Astrocyte of the spinal cord (primary cell): ENCODE data around the gene CASK.

ENCODE experiments used
- DNase-seq: peaks from one replicate; pipeline ENCODE4 v3.0.0; 2011; ENCODE audit warnings: low read depth, low spot score
- H3K4me3 ChIP-seq: 2 replicates; pipeline ENCODE4 v1.5.1; 2011; ENCODE audit warnings: low read depth, mild to moderate bottlenecking, low read length, moderate library complexity
- in situ Hi-C: cut with HindIII; loops from 2 replicates; pipeline ENCODE4 v1.10.0; 2017; ENCODE audit warnings: low sequenced_read_pairs
- TF ChIP-seq, protein P1 (sequence below): IDR thresholded peaks from 2 replicates; pipeline ENCODE4 v1.5.1; 2012; ENCODE audit warnings: low read depth, mild to moderate bottlenecking, low read length, inconsistent platforms

Gene CASK

DNA sequence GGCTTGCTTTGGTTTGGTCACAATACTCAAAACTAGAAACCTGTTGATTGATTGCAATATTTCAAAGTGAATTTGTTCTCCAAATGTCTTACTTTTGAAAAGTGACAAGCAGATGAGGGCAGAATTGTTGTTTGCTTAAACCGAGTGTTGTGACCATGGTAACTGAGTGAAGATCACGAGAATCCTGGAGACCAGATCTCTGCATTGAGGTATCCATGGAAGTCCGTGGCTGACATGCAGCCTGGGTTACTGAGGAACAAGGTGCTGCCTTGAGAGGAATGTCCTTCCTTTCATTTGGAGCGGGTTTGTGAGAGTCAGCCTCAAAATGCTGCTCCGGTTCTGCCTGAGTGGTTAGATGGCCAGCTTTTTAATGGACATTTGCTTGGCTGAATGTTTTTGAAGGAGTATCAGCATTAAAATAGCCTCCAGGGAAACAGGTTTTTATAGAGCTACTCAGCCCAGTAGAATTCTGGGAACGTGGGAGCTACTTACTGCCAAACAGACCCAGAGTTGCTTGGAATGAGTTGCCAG lies 444.9 kb downstream of the CASK start:
- no peak overlapping the region for H3K4me3 ChIP-seq
- no peak for DNase-seq
- TF ChIP-seq, protein P1, sequence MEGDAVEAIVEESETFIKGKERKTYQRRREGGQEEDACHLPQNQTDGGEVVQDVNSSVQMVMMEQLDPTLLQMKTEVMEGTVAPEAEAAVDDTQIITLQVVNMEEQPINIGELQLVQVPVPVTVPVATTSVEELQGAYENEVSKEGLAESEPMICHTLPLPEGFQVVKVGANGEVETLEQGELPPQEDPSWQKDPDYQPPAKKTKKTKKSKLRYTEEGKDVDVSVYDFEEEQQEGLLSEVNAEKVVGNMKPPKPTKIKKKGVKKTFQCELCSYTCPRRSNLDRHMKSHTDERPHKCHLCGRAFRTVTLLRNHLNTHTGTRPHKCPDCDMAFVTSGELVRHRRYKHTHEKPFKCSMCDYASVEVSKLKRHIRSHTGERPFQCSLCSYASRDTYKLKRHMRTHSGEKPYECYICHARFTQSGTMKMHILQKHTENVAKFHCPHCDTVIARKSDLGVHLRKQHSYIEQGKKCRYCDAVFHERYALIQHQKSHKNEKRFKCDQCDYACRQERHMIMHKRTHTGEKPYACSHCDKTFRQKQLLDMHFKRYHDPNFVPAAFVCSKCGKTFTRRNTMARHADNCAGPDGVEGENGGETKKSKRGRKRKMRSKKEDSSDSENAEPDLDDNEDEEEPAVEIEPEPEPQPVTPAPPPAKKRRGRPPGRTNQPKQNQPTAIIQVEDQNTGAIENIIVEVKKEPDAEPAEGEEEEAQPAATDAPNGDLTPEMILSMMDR = no peak
- in situ Hi-C loops = no loop called here

DNA sequence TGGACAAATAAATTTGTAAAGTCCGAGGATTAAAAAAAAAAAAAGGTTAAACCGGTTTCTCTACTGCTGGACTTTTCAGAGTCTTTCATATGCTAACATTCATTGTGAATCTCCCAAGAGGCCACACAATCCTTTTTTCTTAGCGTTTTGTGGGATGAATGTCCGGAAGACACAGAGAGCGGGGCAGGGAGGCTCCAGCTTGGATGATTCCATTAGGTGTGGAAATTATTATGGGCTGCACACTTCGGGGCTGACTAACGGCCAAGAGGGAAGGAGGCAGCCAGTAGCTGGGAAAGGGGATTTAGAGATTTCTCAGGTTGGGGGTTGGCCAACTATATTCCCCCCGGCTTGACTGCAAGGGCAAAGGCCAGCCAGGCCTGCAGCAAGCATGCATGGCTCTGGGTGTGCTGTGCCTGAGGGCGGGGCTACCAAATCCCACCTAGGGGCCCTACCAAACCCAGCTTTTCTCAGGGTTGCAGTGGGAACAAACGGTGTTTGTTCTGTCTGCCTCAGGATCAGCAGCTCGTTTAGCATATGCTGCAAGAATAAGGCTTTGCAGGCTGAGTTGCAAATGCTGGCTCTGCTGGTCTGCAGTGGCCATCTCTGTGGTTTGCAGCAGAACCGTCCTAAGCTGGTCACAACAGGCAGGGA lies 447.6 kb downstream of the CASK start:
- no peak for DNase-seq
- in situ Hi-C loops = no loop called here
- TF ChIP-seq, protein P1 = no peak
- H3K4me3 ChIP-seq = no peak overlapping the region

DNA sequence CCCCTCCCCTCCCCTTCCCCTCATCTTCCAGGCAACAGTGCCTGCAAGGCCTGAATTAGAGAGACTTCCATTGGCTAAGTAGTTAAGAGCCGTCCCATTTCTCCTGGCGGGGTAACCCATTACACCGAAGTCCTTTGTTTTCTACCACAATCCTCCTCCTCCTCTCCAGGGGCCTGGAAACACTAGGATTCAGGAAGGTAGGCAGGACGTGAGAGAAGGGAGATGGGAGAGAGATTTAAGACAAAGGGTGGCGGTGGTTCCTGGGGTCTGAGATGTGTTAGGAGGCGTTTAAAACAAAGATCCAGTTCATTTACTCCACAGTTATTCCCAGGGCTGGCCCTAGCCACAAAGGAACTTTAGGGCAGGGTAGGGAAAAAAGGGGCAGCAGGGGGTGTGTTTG lies 448.2 kb downstream of the CASK start:
- in situ Hi-C loops = no loop called here
- no peak for DNase-seq
- TF ChIP-seq, protein P1 = no peak
- H3K4me3 ChIP-seq = no peak overlapping the region

DNA sequence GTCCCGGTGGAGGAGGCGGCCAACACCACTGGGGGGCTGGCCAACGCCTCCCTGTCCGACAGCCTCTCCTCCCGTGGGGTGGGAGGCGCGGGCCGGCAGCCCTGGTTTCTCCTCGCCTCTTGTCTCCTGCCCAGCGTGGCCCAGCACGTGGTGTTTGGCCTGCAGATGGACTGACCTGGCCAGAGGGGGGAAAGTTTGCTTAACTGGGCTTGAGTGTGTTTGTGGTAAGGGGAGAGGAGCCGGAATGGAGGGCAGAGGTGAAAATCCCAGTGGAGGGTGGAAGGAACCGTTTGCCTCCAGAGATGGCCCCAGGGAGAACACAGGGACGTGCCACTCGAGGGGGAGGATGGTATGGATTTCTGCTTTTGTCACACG lies 448.6 kb downstream of the CASK start:
- TF ChIP-seq, protein P1 = no peak
- H3K4me3 ChIP-seq = no peak overlapping the region
- in situ Hi-C loops = no loop called here
- DNase-seq = no peak

DNA sequence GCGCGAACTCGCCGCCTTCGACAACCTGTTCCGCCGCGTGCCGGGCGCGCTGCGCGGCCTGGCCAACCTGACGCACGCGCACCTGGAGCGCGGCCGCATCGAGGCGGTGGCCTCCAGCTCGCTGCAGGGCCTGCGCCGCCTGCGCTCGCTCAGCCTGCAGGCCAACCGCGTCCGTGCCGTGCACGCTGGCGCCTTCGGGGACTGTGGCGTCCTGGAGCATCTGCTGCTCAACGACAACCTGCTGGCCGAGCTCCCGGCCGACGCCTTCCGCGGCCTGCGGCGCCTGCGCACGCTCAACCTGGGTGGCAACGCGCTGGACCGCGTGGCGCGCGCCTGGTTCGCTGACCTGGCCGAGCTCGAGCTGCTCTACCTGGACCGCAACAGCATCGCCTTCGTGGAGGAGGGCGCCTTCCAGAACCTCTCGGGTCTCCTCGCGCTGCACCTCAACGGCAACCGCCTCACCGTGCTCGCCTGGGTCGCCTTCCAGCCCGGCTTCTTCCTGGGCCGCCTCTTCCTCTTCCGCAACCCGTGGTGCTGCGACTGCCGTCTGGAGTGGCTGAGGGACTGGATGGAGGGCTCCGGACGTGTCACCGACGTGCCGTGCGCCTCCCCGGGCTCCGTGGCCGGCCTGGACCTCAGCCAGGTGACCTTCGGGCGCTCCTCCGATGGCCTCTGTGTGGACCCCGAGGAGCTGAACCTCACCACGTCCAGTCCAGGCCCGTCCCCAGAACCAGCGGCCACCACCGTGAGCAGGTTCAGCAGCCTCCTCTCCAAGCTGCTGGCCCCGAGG lies 449.2 kb downstream of the CASK start:
- H3K4me3 ChIP-seq = no peak overlapping the region
- no peak for DNase-seq
- in situ Hi-C loops = no loop called here
- TF ChIP-seq, protein P1 = no peak

DNA sequence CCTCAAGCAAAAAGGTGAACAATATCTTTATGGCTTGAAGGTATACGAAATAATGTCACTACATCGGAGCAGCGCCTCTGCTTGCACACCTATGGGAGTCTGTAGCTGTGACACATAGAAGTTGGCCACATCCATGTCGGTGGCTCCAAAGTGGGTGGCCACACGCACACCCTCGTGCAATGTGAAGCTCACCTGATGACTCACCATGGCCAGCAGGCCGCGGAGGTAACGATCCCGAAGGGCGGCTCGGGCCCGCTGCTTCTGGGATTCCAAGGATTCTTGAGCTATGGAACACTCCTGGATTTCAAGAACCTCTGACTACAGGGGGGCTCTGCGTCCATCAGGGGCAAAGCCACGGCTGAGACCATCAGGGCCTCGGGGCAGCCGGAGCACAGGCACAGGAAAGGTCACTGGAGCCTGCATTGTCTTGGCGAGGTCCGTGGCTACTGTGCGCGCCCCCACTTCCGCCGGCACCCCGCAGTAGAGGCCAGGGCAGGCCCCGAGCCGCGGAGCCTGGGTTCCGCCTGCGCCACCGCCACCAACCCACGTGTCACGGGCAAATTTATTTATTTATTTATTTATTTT lies 451.0 kb downstream of the CASK start:
- no peak for DNase-seq
- no peak overlapping the region for H3K4me3 ChIP-seq
- in situ Hi-C loops = no loop called here
- TF ChIP-seq, protein P1 = no peak
